Measurements from ENCODE around the gene MYO5C. TPM values are rescaled to one million over a fixed set of nuclear protein-coding genes. Genes with fewer than 3 reads are reported as not detected.

The MYO5C gene
- total and polyA plus RNA-seq, 2 donors (not counting 3 experiments of a cell fraction or from before 2014, with no cell fraction given), result 7.5 to 19.4 TPM

DNA sequence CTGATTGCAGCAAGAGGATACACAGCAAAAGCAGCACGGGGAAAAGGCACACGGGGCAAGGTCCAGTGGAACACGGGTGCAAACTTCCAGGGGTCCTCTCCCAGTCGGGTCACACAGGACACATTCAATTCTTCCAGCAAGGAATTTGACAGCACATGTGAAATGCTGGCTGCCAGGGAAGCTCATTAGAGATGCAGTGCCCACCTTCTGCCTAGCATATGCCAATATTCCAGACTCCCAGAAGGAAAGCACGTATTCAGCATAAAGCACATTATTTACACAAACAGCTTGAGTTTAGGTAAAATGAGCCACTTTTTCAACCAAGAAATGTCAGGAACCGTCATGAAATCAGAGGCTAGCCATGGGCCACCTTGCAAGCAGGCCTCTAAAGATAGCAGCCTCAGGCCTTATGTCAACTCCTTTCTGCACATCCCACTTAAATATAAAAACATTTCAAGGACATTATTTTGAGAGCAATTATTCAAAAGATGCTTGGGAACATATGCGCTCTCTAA is 19.3 kb downstream of the MYO5C start:
- H3K9me1 ChIP-seq (replicated peaks; ENCODE audit: control insufficient read depth, extremely low read depth, insufficient read depth, low read length), result no peaks in the 10 kb centered on the region
- H3K4me3 ChIP-seq (replicated peaks in 1 of 3; ENCODE audit: insufficient read depth in 1 of 3, low read depth in 1 of 3, low read length in 3 of 3), result no peak overlapping the region
- intact Hi-C loops (cut with micrococcal nuclease), result no loop called here
- BruUV-seq (replicated peaks), result no TSS peak
- peaks cover 0 to 11% of the 10 kb centered on the region in 2 experiments for H3K36me3 ChIP-seq (ENCODE audit: control insufficient read depth in 2 of 2, extremely low read depth in 1 of 2, insufficient read depth in 2 of 2, low read length in 2 of 2)
- H3K4me2 ChIP-seq (ENCODE audit: insufficient read depth, low read length), result no peak overlapping the region
- no peak for FAIRE-seq
- TF ChIP-seq POLR2A (IDR thresholded peaks at IDR 0.05; ENCODE audit: low read depth, low read length), result no peak
- TF ChIP-seq, protein P1, sequence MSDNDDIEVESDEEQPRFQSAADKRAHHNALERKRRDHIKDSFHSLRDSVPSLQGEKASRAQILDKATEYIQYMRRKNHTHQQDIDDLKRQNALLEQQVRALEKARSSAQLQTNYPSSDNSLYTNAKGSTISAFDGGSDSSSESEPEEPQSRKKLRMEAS (IDR thresholded peaks at IDR 0.05; ENCODE audit: insufficient read depth, insufficient read length), result no peak
- TF ChIP-seq EZH2 (IDR thresholded peaks at IDR 0.05; ENCODE audit: borderline replicate concordance, low read depth, low read length, severe bottlenecking), result no peak
- TF ChIP-seq GATA2 (IDR thresholded peaks at IDR 0.05; ENCODE audit: insufficient read depth, insufficient read length, low read depth, low read length), result no peak
- TF ChIP-seq FOS (IDR thresholded peaks at IDR 0.05; ENCODE audit: borderline replicate concordance, insufficient read depth, low read length), result no peak
- no peak for TF ChIP-seq JUN (IDR thresholded peaks at IDR 0.05; ENCODE audit: borderline replicate concordance, insufficient read depth, insufficient read length, low read depth)
- TF ChIP-seq POLR2AphosphoS5 (IDR thresholded peaks at IDR 0.05; ENCODE audit: insufficient read depth, low read depth, low read length), result no peak
- no peak for TF ChIP-seq MYC (IDR thresholded peaks at IDR 0.05; ENCODE audit: low read depth, low read length)
- TF ChIP-seq, protein P2, sequence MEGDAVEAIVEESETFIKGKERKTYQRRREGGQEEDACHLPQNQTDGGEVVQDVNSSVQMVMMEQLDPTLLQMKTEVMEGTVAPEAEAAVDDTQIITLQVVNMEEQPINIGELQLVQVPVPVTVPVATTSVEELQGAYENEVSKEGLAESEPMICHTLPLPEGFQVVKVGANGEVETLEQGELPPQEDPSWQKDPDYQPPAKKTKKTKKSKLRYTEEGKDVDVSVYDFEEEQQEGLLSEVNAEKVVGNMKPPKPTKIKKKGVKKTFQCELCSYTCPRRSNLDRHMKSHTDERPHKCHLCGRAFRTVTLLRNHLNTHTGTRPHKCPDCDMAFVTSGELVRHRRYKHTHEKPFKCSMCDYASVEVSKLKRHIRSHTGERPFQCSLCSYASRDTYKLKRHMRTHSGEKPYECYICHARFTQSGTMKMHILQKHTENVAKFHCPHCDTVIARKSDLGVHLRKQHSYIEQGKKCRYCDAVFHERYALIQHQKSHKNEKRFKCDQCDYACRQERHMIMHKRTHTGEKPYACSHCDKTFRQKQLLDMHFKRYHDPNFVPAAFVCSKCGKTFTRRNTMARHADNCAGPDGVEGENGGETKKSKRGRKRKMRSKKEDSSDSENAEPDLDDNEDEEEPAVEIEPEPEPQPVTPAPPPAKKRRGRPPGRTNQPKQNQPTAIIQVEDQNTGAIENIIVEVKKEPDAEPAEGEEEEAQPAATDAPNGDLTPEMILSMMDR (IDR thresholded peaks at IDR 0.05; ENCODE audit: extremely low read depth in 1 of 2, insufficient read depth in 1 of 2, low read depth in 1 of 2, low read length in 2 of 2), result no peak
- no peaks in the 10 kb centered on the region for H3K4me1 ChIP-seq (ENCODE audit: control insufficient read depth, extremely low read depth, insufficient read depth, low read length)
- H4K20me1 ChIP-seq (replicated peaks; ENCODE audit: control insufficient read depth, extremely low read depth, insufficient read depth, low read length), result no peaks in the 10 kb centered on the region
- H3K79me2 ChIP-seq (ENCODE audit: control insufficient read depth, insufficient read depth, low read length), result no peaks in the 10 kb centered on the region
- POLR2A ChIA-PET, result no interaction called here
- no peak for DNase-seq (ENCODE audit: low read depth, low spot score)
- H3K9me3 ChIP-seq (replicated peaks; ENCODE audit: control insufficient read depth, insufficient read depth, low read length), result no peaks in the 10 kb centered on the region
- CTCF ChIA-PET, result interaction anchor here (1.0 kb wide), 2 partner anchors 15 to 459 kb away, joined by 3 read pairs; no protein-coding TSS in a partner anchor
- H3K27ac ChIP-seq (ENCODE audit: insufficient read depth, low read depth, low read length), result no peak overlapping the region
- H3K9ac ChIP-seq (replicated peaks; ENCODE audit: extremely low read depth, insufficient read depth, low read length), result no peak overlapping the region
- no peak overlapping the region for H2AFZ ChIP-seq (ENCODE audit: low read depth, low read length)
- no peaks in the 10 kb centered on the region for H3K27me3 ChIP-seq (ENCODE audit: control insufficient read depth in 2 of 2, insufficient read depth in 2 of 2, low read length in 2 of 2)
- dilution Hi-C loops (cut with MboI; ENCODE audit: extremely low pct_ligation_motif_present, low sequenced_read_pairs), result no loop called here
